ENCODE measurements around the gene SLAMF9. TPM values are rescaled to one million over a fixed set of nuclear protein-coding genes. Genes with fewer than 3 reads are reported as not detected.

SLAMF9 gene
- total and polyA plus RNA-seq, 2 donors (not counting 3 experiments of a cell fraction or from before 2014, with no cell fraction given): not detected

DNA sequence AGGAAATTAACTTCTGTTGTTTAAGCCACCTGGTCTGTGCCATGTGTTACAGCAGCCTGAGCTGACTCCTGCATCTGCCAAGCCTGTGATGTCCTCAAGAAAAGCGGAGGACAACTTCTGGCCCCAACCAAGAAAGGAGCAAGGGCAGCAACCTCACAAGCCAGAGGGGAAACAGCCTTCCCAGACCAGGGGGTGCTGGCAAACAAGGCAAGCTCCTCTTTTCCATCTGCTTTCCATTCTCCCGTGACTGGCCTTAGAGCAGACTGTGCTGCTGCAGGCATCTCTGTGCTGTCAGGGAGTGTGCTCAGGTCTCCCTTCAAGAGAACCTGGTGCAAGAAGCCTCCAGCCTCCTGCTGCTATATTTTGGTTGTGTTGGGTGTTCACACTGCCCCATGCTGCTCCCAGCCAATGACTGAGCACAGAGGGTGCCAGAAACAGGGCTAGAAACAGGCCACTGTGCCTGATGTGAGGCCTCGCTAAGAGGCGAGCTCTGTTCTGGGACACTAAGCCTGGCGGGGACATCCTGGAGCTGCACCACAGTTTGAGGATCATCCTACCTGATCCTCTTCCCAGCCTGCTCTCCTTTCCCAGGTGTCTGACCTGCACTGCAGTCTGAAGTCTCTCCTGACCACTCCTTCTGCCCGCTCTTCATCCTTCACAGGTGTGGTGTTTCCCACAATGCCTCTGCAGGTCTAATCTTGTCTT lies 27.5 kb upstream of the SLAMF9 start:
- Histone ChIP-seq H3K79me2 (ENCODE audit: control insufficient read depth, insufficient read depth, low read length) (no peaks in the 10 kb centered on the region), H3K27me3 (ENCODE audit: control insufficient read depth in 2 of 2, insufficient read depth in 2 of 2, low read length in 2 of 2) (peaks cover 5 to 11% of the 10 kb centered on the region in 2 experiments), H3K9me1 (replicated peaks; ENCODE audit: control insufficient read depth, extremely low read depth, insufficient read depth, low read length) (no peaks in the 10 kb centered on the region), H2AFZ (ENCODE audit: low read depth, low read length) (no peak overlapping the region), H3K9ac (replicated peaks; ENCODE audit: extremely low read depth, insufficient read depth, low read length) (no peak overlapping the region), H3K4me2 (ENCODE audit: insufficient read depth, low read length) (no peak overlapping the region), H3K9me3 (replicated peaks; ENCODE audit: control insufficient read depth, insufficient read depth, low read length) (no peaks in the 10 kb centered on the region), H4K20me1 (replicated peaks; ENCODE audit: control insufficient read depth, extremely low read depth, insufficient read depth, low read length) (no peaks in the 10 kb centered on the region), H3K4me1 (ENCODE audit: control insufficient read depth, extremely low read depth, insufficient read depth, low read length) (no peaks in the 10 kb centered on the region), H3K4me3 (replicated peaks in 1 of 3; ENCODE audit: insufficient read depth in 1 of 3, low read depth in 1 of 3, low read length in 3 of 3) (no peak overlapping the region), H3K27ac (ENCODE audit: insufficient read depth, low read depth, low read length) (no peak overlapping the region), H3K36me3 (ENCODE audit: control insufficient read depth in 2 of 2, extremely low read depth in 1 of 2, insufficient read depth in 2 of 2, low read length in 2 of 2) (no peaks in the 10 kb centered on the region)
- ChIA-PET POLR2A (no interaction called here), CTCF (no interaction called here)
- TF ChIP-seq POLR2A (IDR thresholded peaks at IDR 0.05; ENCODE audit: low read depth, low read length): no peak
- no peak for TF ChIP-seq JUN (IDR thresholded peaks at IDR 0.05; ENCODE audit: borderline replicate concordance, insufficient read depth, insufficient read length, low read depth)
- no peak for TF ChIP-seq EZH2 (IDR thresholded peaks at IDR 0.05; ENCODE audit: borderline replicate concordance, low read depth, low read length, severe bottlenecking)
- TF ChIP-seq, protein P1, sequence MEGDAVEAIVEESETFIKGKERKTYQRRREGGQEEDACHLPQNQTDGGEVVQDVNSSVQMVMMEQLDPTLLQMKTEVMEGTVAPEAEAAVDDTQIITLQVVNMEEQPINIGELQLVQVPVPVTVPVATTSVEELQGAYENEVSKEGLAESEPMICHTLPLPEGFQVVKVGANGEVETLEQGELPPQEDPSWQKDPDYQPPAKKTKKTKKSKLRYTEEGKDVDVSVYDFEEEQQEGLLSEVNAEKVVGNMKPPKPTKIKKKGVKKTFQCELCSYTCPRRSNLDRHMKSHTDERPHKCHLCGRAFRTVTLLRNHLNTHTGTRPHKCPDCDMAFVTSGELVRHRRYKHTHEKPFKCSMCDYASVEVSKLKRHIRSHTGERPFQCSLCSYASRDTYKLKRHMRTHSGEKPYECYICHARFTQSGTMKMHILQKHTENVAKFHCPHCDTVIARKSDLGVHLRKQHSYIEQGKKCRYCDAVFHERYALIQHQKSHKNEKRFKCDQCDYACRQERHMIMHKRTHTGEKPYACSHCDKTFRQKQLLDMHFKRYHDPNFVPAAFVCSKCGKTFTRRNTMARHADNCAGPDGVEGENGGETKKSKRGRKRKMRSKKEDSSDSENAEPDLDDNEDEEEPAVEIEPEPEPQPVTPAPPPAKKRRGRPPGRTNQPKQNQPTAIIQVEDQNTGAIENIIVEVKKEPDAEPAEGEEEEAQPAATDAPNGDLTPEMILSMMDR (IDR thresholded peaks at IDR 0.05; ENCODE audit: extremely low read depth in 1 of 2, insufficient read depth in 1 of 2, low read depth in 1 of 2, low read length in 2 of 2): no peak
- no peak for TF ChIP-seq FOS (IDR thresholded peaks at IDR 0.05; ENCODE audit: borderline replicate concordance, insufficient read depth, low read length)
- TF ChIP-seq, protein P2, sequence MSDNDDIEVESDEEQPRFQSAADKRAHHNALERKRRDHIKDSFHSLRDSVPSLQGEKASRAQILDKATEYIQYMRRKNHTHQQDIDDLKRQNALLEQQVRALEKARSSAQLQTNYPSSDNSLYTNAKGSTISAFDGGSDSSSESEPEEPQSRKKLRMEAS (IDR thresholded peaks at IDR 0.05; ENCODE audit: insufficient read depth, insufficient read length): no peak
- no TSS peak for BruUV-seq (replicated peaks)
- intact Hi-C loops (cut with micrococcal nuclease) (no loop called here), dilution Hi-C loops (cut with MboI; ENCODE audit: extremely low pct_ligation_motif_present, low sequenced_read_pairs) (no loop called here)
- FAIRE-seq (no peak), DNase-seq (ENCODE audit: low read depth, low spot score) (no peak)

Measured in endothelial cell of umbilical vein (primary cell).